LNCAP (cell line): ENCODE results near the gene OR6K6.

ENCODE experiments used
- CTCF ChIP-seq: fragments of 450-650 bp; IDR thresholded peaks from 2 replicates; pipeline ENCODE4 v1.5.1; 2017; ENCODE audit warnings: mild to moderate bottlenecking

The OR6K6 gene

DNA sequence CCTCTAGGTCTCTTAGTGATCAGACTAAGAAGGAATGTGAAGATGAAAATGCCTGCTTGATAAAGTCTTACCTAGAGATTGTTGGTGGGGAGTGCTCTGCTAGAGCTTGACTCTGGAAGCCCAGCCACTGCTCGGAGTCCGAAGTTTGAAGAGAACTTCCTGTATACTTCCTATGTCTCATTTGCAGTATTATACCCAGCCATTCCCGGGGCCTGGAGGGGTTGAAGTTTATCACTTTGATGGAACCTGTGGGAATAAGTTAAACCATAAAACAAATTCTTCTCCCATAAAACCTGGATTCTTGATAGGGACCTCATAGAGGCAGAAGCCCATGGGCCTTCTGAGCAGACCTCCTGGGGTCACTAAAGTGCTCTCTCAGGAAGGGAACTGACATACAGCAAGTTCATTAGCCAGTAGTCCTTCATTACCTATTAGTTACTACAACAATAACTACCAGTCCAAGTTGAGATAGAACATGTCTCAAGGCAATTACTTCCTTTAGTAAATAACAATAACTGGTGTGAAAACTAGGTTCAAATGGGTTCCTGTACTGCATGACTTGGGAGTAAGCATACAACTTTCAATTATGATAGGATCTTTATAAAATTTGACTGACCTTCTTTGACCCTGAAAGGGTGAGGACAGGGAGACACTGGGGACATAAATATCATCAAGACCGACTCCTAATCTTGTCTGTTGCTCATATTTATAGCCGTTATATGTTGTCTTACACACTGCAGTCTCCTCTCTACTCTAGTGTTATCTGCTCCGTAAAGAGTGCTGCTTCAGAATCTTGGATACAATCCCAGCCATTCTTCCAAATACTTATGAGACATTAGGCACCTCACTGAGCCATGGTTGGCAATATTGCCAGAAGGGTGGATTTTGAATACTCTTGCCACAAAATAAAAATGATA, 17.7 kb downstream of the OR6K6 start, which contains the start of gene OR6N1:
TSS of gene OR6N1 (minus strand) at position 246 of the 917 bp plus-strand sequence. CDS start 5,513 bp downstream, outside the sequence.
- TF ChIP-seq CTCF = no peak

- TF ChIP-seq CTCF = no peak
These were observed 26.6 kb downstream of the OR6K6 start, which contains the start of gene OR6N2 for GRCh38 chr1:158781104-158781503. OR6N2 (minus strand) TSS chr1:158781204; CDS start chr1:158777635, 3,569 bp downstream.

DNA sequence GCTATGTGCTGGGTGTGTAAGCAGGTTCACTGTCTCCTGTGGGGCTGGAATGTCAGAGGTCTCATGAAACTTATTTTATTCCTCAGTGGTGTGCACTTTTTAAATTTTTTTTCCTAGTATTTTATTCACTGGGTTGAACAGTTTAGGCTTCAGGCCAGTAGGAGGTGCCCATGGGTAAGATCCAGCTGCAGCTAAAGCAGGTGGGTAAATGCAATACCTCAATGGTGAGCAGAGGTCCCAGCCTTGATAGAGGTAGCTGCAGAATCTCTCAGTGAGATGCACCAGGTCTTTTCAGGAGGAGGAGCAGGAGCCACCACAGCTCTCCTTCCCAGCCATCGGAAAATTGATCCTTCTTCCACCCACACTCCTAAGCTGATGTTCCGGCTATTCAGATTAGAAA, 39.1 kb downstream of the OR6K6 start:
- TF ChIP-seq CTCF = no peak

DNA sequence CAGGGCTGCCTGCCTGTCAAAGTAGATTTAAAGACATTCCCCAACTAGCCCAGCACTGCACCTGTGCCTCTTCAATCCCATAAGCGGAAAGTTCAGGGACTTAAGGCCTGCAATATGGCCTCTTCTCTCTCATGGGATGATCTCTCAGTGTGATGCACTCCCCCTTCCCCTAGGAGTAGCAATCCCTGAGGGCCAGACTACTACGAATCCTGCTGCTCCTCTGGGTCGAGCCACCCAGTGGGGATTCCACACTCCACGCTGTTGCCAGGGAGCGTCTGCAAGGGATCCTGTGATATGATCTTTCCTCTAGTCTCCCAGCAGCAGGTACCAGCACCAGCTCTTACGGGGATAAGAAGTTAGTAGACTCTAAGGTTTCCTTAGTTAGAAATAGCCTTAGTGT, 39.7 kb downstream of the OR6K6 start:
- TF ChIP-seq CTCF = no peak

- no peak for TF ChIP-seq CTCF
These were observed 44.0 kb downstream of the OR6K6 start for GRCh38 chr1:158798531-158798930.

DNA sequence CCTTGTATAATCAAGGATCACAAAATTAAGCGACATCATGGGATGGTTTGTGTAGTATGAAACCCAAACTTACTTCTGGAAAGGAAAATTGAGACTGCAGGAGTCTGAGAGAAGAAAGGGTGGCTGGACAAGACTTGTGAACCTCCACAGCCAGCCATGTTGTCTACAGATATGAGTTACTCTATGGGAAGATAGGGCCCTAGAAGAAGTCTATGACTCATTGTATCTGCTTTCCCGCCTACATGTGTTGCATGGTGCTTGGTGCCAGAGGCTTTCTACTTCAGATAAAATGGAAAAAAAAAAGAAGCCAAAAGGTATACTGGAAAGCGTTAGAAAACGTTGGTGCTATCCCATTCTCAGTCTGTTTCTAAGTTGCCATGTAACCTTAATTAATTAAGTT, 45.2 kb downstream of the OR6K6 start:
- TF ChIP-seq CTCF = no peak

- no peak for TF ChIP-seq CTCF
These were observed 46.0 kb downstream of the OR6K6 start for GRCh38 chr1:158800526-158800925.
